Activated CD8-positive, alpha-beta memory T cell treated with anti-CD3 and anti-CD28 coated beads, Interleukin-2, amount 10 ng/mL, durations not matched to agents 7 days and 5 days (primary cell): ENCODE results near the gene NCBP1. TPM values are rescaled to one million over a fixed set of nuclear protein-coding genes. Genes with fewer than 3 reads are reported as not detected.

Source experiments
- ATAC-seq: fragments of 150-1000 bp; cut with Tn5 transposase; one replicate; pipeline ENCODE4 v1.10.0; 2021; ENCODE audit warnings: moderate library complexity
- CTCF ChIA-PET: fragments of 350-600 bp; sonication (Branson Sonifier 250); formaldehyde crosslinking; loops from one replicate; lab custom pipeline; 2021; ENCODE audit warnings: antibody characterized with exemption; lab: Charles Lee
- DNase-seq: peaks from one replicate; pipeline ENCODE4 v3.0.0-alpha.2; 2020
- H3K27ac Mint-ChIP-seq: one replicate; pipeline ENCODE4 v1.8.0; 2021; ENCODE audit warnings: mild to moderate bottlenecking, mixed read lengths
- H3K27me3 Mint-ChIP-seq: one replicate; pipeline ENCODE4 v1.8.0; 2021; ENCODE audit warnings: mixed read lengths
- H3K36me3 Mint-ChIP-seq: one replicate; pipeline ENCODE4 v1.8.0; 2021; ENCODE audit warnings: mild to moderate bottlenecking, mixed read lengths
- H3K4me1 Mint-ChIP-seq: one replicate; pipeline ENCODE4 v1.8.0; 2021; ENCODE audit warnings: mixed read lengths
- H3K4me3 Mint-ChIP-seq: one replicate; pipeline ENCODE4 v1.8.0; 2021; ENCODE audit warnings: mild to moderate bottlenecking, moderate library complexity, mixed read lengths
- H3K9me3 Mint-ChIP-seq: one replicate; pipeline ENCODE4 v1.8.0; 2022; ENCODE audit warnings: low read depth, mixed read lengths
- total RNA-seq, 2 experiments: library from RNA; stranded (reverse); gene quantifications; one replicate each; pipeline ENCODE4 v1.2.3, GENCODE V29; 2021

Gene NCBP1
- total RNA-seq, 2 experiments from 2014 or later, result 41.8 to 42.8 TPM

DNA sequence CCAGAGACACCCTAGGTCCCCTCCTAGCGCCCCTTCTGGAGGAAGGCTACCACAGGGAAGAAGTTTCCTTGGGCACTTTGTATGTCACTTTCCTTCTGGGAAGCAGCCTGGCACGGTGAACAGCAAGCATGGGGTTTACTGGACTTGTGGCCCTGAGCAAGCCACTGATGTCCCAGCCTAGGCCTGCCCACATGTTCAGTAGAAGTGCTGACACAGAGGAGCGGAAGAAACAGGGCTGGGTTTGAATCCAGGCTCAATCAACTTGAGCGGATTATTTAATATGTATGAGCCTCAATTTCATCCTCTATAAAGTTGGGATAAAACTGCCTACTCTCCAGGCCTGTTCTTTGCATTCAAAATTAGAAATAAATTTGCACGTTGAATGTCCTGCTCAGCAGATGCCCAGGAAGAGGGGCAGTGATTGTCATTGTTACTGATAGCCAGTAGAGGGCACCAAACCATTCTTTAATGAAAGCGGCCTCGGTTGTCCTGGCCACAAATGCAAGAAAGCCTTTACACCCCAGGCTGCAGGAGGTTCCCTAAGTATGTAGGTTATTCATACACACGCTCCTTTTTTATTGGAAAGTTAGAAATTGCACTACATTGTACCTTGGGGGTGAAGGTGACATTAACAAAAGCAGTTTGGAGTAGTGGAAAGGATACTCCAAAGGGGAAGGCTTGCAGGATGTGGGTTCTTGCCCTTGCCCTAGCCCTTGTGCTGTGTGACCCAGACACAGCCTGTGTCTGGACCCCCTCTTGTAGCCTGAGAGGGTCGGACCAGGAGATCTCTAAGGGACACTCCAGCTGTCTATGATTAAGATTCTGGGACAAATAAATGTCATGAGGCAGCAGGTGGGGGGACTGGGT lies 77.0 kb downstream of the NCBP1 start:
- Mint-ChIP-seq H3K27me3 (peaks cover 33% of the 10 kb centered on the region), H3K4me1 (peaks cover 31% of the 10 kb centered on the region), H3K4me3 (no peak overlapping the region), H3K27ac (no peak overlapping the region), H3K36me3 (no peaks in the 10 kb centered on the region), H3K9me3 (no peaks in the 10 kb centered on the region)
- CTCF ChIA-PET, result interaction anchor here (1.4 to 4.5 kb wide), 2 partner anchors 14 to 190 kb away, joined by 4 to 19 read pairs; partner anchors contain the start of gene XPA
- DNase-seq (peak; percentile 59), ATAC-seq (peak; percentile 90)

DNA sequence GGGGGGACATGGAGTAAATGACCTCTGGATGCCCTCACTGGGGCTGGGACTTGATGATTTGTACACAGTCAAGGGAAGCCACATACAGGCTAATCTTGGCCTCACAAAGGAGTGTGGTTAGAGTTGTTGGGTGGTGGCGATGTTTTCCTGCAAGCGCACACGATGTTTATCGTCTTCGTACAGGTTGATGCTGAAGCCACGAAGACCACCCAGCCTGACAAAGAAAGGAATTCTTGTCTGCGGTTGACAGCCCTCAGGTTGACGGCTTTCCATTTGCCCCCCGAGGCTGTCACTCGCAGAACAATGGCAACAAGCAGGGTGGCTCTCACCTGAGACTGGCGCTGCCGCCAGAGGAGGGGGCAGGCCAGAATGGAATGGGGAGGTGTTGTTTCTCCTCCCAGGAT lies 77.6 kb downstream of the NCBP1 start:
- DNase-seq (no peak), ATAC-seq (peak; percentile 22)
- Mint-ChIP-seq H3K4me3 (no peak overlapping the region), H3K4me1 (peaks cover 24% of the 10 kb centered on the region), H3K27me3 (peaks cover 30% of the 10 kb centered on the region), H3K9me3 (no peaks in the 10 kb centered on the region), H3K27ac (no peak overlapping the region), H3K36me3 (no peaks in the 10 kb centered on the region)
- CTCF ChIA-PET, result interaction anchor here (1.4 to 4.5 kb wide), 3 partner anchors 14 to 212 kb away, joined by 4 to 19 read pairs (median 4); partner anchors contain the start of gene XPA

DNA sequence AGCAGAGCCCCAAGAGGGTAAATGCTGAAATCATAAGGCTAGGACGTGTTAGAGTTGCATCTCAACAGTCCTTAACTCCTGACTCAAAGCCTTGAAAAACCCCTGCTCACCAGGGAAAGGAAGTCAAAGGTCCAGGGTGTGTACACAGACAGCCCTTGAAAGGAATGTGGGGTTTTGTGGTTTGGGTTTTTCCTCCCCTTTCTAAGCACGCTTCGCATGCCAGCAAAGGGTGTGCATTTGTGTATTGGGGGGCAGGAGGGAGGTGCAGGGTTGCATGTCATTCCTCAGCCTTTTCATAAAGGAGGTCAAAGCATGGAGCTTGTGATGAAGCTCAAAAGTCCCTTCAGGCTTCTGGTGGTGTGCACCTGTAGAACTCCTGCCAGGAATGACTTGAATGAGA lies 80.8 kb downstream of the NCBP1 start:
- Mint-ChIP-seq H3K27me3 (peaks cover 12% of the 10 kb centered on the region), H3K4me3 (no peak overlapping the region), H3K4me1 (peaks cover 24% of the 10 kb centered on the region), H3K9me3 (no peaks in the 10 kb centered on the region), H3K36me3 (no peaks in the 10 kb centered on the region), H3K27ac (no peak overlapping the region)
- ATAC-seq, result no peak
- DNase-seq, result no peak
- CTCF ChIA-PET, result interaction anchor here (1.4 to 4.5 kb wide), 3 partner anchors 17 to 268 kb away, joined by 5 to 19 read pairs (median 6); partner anchors contain the start of genes ANP32B and XPA

DNA sequence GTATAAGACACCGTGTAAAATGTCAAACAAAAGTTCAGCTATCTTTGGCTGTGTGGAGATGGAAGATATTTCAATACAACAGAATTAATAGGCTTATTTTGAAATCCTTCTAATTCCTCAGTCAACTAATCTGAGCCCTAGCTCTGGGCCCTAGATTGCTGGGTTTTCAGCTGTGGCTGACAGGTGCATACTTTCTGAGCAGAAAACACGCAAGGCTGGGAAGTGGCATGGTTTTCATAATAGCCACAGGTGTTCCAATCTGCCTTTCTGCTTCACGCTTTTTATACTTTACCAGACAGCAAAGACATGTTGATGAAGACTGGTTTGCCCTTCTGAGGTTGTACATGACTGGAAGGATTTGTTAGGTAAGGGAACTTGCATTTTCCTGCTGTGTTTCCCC lies 84.2 kb downstream of the NCBP1 start:
- ATAC-seq, result no peak
- H3K4me1 Mint-ChIP-seq, result peaks cover 13% of the 10 kb centered on the region

DNA sequence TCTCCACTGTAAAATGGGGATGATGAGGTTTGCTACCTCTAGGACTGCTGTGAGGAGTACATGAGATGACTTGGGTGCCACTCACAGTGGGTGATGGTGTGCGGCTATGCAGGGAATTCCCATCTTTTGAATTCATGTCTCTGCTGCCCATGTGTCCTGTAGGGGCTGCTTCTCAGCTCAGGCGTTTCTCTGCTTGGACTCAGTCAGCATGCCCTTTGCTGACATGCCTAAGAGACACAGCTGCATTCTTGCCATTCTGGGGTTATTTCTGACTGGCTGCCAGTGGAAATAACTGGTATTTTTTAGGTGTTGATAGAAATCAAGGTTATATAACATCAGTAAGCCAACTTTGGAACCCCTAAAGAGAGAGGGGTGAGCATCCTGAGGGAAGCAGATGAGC lies 87.8 kb downstream of the NCBP1 start:
- no peaks in the 10 kb centered on the region for H3K4me1 Mint-ChIP-seq
- no peak overlapping the region for H3K27ac Mint-ChIP-seq
- DNase-seq (no peak), ATAC-seq (no peak)
- no peak overlapping the region for H3K4me3 Mint-ChIP-seq
- no peaks in the 10 kb centered on the region for H3K36me3 Mint-ChIP-seq
- H3K27me3 Mint-ChIP-seq, result peaks cover 36% of the 10 kb centered on the region
- CTCF ChIA-PET, result no interaction called here
- H3K9me3 Mint-ChIP-seq, result peaks cover 3% of the 10 kb centered on the region

More for the DNA sequence above, 84.2 kb downstream of the NCBP1 start:
- CTCF ChIA-PET, result interaction anchor here (0.9 to 1.4 kb wide), 2 partner anchors 183 to 185 kb away, joined by 5 read pairs; no protein-coding TSS in a partner anchor
- no peak for DNase-seq
- Mint-ChIP-seq H3K36me3 (no peaks in the 10 kb centered on the region), H3K9me3 (peaks cover 3% of the 10 kb centered on the region), H3K27me3 (peaks cover 17% of the 10 kb centered on the region), H3K27ac (no peak overlapping the region), H3K4me3 (no peak overlapping the region)

DNA sequence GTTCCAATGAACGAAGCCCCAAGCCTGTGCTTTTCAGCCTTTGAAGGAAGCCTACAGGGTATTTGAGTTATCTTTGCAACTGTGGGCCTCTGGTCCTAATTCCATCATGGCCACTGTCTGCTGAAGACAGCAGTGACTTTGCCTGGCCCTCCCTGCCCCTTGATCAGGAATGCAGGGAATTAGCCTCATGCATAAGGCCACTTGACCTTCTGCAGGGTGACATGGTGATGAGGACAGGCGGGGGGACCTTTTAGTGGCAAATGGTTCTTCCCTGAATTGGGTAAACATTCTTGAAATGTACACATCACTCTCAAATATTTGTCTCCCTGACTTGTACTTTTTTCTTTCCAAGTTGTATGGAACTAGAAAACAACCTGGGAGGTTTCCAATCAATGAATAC lies 88.7 kb downstream of the NCBP1 start:
- peaks cover 36% of the 10 kb centered on the region for H3K27me3 Mint-ChIP-seq
- no peak overlapping the region for H3K27ac Mint-ChIP-seq
- no peaks in the 10 kb centered on the region for H3K4me1 Mint-ChIP-seq
- CTCF ChIA-PET, result no interaction called here
- peaks cover 3% of the 10 kb centered on the region for H3K9me3 Mint-ChIP-seq
- H3K36me3 Mint-ChIP-seq, result no peaks in the 10 kb centered on the region
- H3K4me3 Mint-ChIP-seq, result no peak overlapping the region
- no peak for DNase-seq
- no peak for ATAC-seq

Other genes starting within 250 kb of the NCBP1 start
- gene TDRD7, start 221.7 kb upstream of the NCBP1 start, total RNA-seq, result 10 to 100 TPM; 10.3 to 15.3 TPM
- 1 to 10 TPM in 1 of 2 experiments, under 1 TPM in 1; 0.88 to 1.0 TPM for gene TMOD1, start 132.2 kb upstream of the NCBP1 start, total RNA-seq
- 10 to 100 TPM; 12.6 to 15.0 TPM for gene TSTD2, start 453 bp upstream of the NCBP1 start, total RNA-seq
- 10 to 100 TPM in 1 of 2 experiments, 1 to 10 TPM in 1; 7.8 to 11.8 TPM for gene XPA, start 63.5 kb downstream of the NCBP1 start, total RNA-seq
- gene FOXE1, start 219.4 kb downstream of the NCBP1 start, total RNA-seq, result not detected